ENCODE measurements around the gene SERPINB7.

The SERPINB7 gene

GRCh38 chr18:63817441-63818051, 42.3 kb downstream of the SERPINB7 start:
- no peak for DNase-seq (ENCODE audit: low spot score)
- H3K27ac ChIP-seq = peak overlapping the region in 1 of 2 donors; percentile 35
- H3K4me3 ChIP-seq = no peak overlapping the region
- TF ChIP-seq CTCF (IDR thresholded peaks at IDR 0.05) = no peak

- TF ChIP-seq CTCF (IDR thresholded peaks at IDR 0.05) = no peak
- H3K27ac ChIP-seq = peak overlapping the region in 1 of 2 donors; percentile 35
- H3K4me3 ChIP-seq = no peak overlapping the region
- DNase-seq (ENCODE audit: low spot score) = no peak
Observed at GRCh38 chr18:63818212-63818611, 43.0 kb downstream of the SERPINB7 start.

- Histone ChIP-seq H3K4me3 (no peak overlapping the region), H3K27ac (no peak overlapping the region)
- TF ChIP-seq CTCF (IDR thresholded peaks at IDR 0.05) = no peak
- no peak for DNase-seq (ENCODE audit: low spot score)
Observed at GRCh38 chr18:63819786-63820185, 44.6 kb downstream of the SERPINB7 start.

- TF ChIP-seq CTCF (IDR thresholded peaks at IDR 0.05) = no peak
- Histone ChIP-seq H3K4me3 (no peak overlapping the region), H3K27ac (no peak overlapping the region)
- DNase-seq (ENCODE audit: low spot score) = no peak
Observed at GRCh38 chr18:63820694-63821093, 45.5 kb downstream of the SERPINB7 start.

- no peak for TF ChIP-seq CTCF (IDR thresholded peaks at IDR 0.05)
- H3K4me3 ChIP-seq = no peak overlapping the region
- no peak overlapping the region for H3K27ac ChIP-seq
- no peak for DNase-seq (ENCODE audit: low spot score)
Observed at GRCh38 chr18:63823516-63824219, 48.5 kb downstream of the SERPINB7 start.

- DNase-seq (ENCODE audit: low spot score) = no peak
- no peak overlapping the region for H3K27ac ChIP-seq
- no peak overlapping the region for H3K4me3 ChIP-seq
- no peak for TF ChIP-seq CTCF (IDR thresholded peaks at IDR 0.05)
Observed at GRCh38 chr18:63824220-63824525, 49.0 kb downstream of the SERPINB7 start.

GRCh38 chr18:63828120-63828519, 52.9 kb downstream of the SERPINB7 start:
- Histone ChIP-seq H3K27ac (no peak overlapping the region), H3K4me3 (no peak overlapping the region)
- no peak for TF ChIP-seq CTCF (IDR thresholded peaks at IDR 0.05)
- DNase-seq (ENCODE audit: low spot score) = no peak
